ENCODE measurements around the gene SUDS3. TPM values are rescaled to one million over a fixed set of nuclear protein-coding genes. Genes with fewer than 3 reads are reported as not detected.

The SUDS3 gene
- total and polyA plus RNA-seq, 12 donors: 13.3 to 75.3 (median 27.5) TPM

GRCh38 chr12:118371321-118372282, 4.8 kb upstream of the SUDS3 start:
- peak overlapping the region in 2 of 5 donors; percentile 28 to 75 for H3K27ac ChIP-seq
- no peak for TF ChIP-seq POLR2A (IDR thresholded peaks at IDR 0.05)
- TF ChIP-seq, protein P1, sequence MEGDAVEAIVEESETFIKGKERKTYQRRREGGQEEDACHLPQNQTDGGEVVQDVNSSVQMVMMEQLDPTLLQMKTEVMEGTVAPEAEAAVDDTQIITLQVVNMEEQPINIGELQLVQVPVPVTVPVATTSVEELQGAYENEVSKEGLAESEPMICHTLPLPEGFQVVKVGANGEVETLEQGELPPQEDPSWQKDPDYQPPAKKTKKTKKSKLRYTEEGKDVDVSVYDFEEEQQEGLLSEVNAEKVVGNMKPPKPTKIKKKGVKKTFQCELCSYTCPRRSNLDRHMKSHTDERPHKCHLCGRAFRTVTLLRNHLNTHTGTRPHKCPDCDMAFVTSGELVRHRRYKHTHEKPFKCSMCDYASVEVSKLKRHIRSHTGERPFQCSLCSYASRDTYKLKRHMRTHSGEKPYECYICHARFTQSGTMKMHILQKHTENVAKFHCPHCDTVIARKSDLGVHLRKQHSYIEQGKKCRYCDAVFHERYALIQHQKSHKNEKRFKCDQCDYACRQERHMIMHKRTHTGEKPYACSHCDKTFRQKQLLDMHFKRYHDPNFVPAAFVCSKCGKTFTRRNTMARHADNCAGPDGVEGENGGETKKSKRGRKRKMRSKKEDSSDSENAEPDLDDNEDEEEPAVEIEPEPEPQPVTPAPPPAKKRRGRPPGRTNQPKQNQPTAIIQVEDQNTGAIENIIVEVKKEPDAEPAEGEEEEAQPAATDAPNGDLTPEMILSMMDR (IDR thresholded peaks at IDR 0.05): no peak
- intact Hi-C loops (cut with DNase I): loop anchor here in 1 of 2 donors (10.0 kb wide), 1 partner anchor 497 kb away; no protein-coding TSS in a partner anchor

DNA sequence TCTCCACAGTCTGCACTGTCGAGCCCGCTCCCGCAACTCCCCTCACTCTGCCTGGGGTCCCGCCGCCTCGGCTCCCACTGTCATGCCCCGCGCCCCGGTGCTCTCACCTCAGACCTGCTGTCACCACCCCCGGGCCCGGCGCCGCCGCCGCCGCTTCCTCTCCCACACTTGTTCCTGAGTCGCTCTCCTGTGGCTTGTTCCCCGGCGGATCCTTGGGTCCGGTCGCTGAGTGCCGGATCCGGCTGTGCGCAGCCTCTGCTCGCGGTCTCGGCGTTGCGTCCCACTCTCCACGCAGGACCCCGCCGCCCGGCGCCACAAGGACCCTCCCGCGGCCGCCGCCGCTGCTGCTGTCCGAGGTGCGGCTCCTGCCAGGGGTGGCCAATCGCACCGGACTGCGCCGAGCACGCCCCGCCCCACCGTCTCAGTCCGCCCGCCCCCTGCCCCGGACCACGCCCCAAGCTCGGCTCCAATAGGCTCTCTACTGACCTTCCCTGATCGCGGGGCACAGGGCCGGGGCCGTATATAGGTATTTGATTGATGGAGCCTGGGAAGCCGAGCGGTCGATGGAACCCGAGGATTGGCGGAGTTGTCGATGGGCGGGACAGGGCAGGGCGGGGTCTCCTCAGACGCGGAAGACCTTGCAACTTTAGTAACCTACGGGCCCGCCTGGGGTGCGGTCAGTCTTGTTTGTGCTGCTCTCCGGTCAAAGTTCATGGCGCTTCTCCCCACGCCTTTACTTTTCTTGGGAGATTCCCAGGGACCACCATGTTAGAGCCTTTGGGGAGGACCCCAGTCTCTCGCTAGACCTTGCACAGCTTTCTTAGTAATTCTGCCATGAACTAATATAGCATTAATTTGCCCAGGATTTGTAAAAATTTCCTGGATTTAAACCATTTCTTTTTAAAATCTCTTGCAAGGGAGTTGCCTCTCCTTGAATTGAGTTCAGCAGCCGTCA, 3.5 kb upstream of the SUDS3 start, which contains the start of gene TAOK3:
TAOK3 (minus strand) TSS at position 367 of the 955 bp plus-strand sequence. CDS start 117,340 bp downstream, outside the sequence.
- Histone ChIP-seq H3K36me3 (replicated peaks in 1 of 2) (no peaks in the 10 kb centered on the region), H3K27ac (peak within 1 kb of the TSS; percentile 8 to 89 (median 78)), H3K27me3 (no peaks in the 10 kb centered on the region), H3K4me3 (peak within 1 kb of the TSS; percentile 43 to 97 (median 87)), H3K4me1 (replicated peaks in 1 of 2) (peaks cover 0 to 37% of the 10 kb centered on the region in 2 donors), H3K9me3 (replicated peaks in 1 of 3) (no peaks in the 10 kb centered on the region)
- intact Hi-C loops (cut with DNase I): loop anchor here in 1 of 2 donors (10.0 kb wide), 1 partner anchor 498 kb away; no protein-coding TSS in a partner anchor
- peak; percentile 70 to 92 for TF ChIP-seq POLR2A (IDR thresholded peaks at IDR 0.05)
- TF ChIP-seq, protein P1 (IDR thresholded peaks at IDR 0.05): peak in 1 of 6 experiments; percentile 4
- WGBS, 4 donors: 0 to 1% (median 1%) methylated on average over 25 to 75 of the region's 75 CpGs
- peak; percentile 97 to 100 (median 99) for DNase-seq

More at GRCh38 chr12:118371321-118372282, 4.8 kb upstream of the SUDS3 start:
- peak in 6 of 7 donors; percentile 29 to 60 (median 40) for DNase-seq
- no peaks in the 10 kb centered on the region for H3K36me3 ChIP-seq (replicated peaks in 1 of 2)
- no peaks in the 10 kb centered on the region for H3K27me3 ChIP-seq
- H3K9me3 ChIP-seq (replicated peaks in 1 of 3): no peaks in the 10 kb centered on the region
- peaks cover 0 to 28% of the 10 kb centered on the region in 2 donors for H3K4me1 ChIP-seq (replicated peaks in 1 of 2)
- 0 to 3% (median 2%) methylated on average over 24 to 60 of the region's 60 CpGs for WGBS, 4 donors
- peak overlapping the region; percentile 43 to 97 (median 87) for H3K4me3 ChIP-seq

- peak overlapping the region; percentile 8 to 89 (median 78) for H3K27ac ChIP-seq
- peaks cover 0 to 44% of the 10 kb centered on the region in 2 donors for H3K4me1 ChIP-seq (replicated peaks in 1 of 2)
- intact Hi-C loops (cut with DNase I): loop anchor here in 1 of 2 donors (10.0 kb wide), 1 partner anchor 499 kb away; no protein-coding TSS in a partner anchor
- TF ChIP-seq POLR2A (IDR thresholded peaks at IDR 0.05): no peak
- TF ChIP-seq, protein P1 (IDR thresholded peaks at IDR 0.05): no peak
- no peaks in the 10 kb centered on the region for H3K36me3 ChIP-seq (replicated peaks in 1 of 2)
- H3K9me3 ChIP-seq (replicated peaks in 1 of 3): no peaks in the 10 kb centered on the region
- peak overlapping the region in 2 of 4 donors; percentile 87 to 97 for H3K4me3 ChIP-seq
- no peaks in the 10 kb centered on the region for H3K27me3 ChIP-seq
- WGBS, 4 donors: 59 to 67% (median 64%) methylated on average over 5 of the region's 5 CpGs
- DNase-seq: no peak
Observed at GRCh38 chr12:118373616-118374015, 2.7 kb upstream of the SUDS3 start.

Data from adrenal gland (tissue), 12 donors.